ENCODE data around the gene ZNF75A. TPM values are rescaled to one million over a fixed set of nuclear protein-coding genes. Genes with fewer than 3 reads are reported as not detected.

The ZNF75A gene
- total and polyA plus RNA-seq, 2 of the 4 experiments (the other 2 are of a cell fraction), result 14.6 to 15.4 TPM

- Histone ChIP-seq H3K14ac (replicated peaks; ENCODE audit: low read depth, low read length) (peak overlapping the region; percentile 96), H3K18ac (ENCODE audit: low read depth, low read length) (peak overlapping the region; percentile 32; the same call in 1 of the 2 replicates), H2AK5ac (ENCODE audit: low read depth, low read length) (peak overlapping the region; percentile 87), H3K9ac (ENCODE audit: low read depth, low read length) (peak overlapping the region; percentile 95), H3K4me1 (ENCODE audit: control insufficient read depth, insufficient read depth, low read length) (peaks cover 6% of the 10 kb centered on the region; the same call in 1 of the 2 replicates), H2AK9ac (replicated peaks; ENCODE audit: low read depth, low read length, poor library complexity) (peak overlapping the region; percentile 55), H2AFZ (replicated peaks; ENCODE audit: low read length, poor library complexity) (peak overlapping the region; percentile 89), H3K56ac (ENCODE audit: extremely low read depth, insufficient read depth, low read length) (peak overlapping the region; percentile 70), H4K20me1 (ENCODE audit: insufficient read depth, low read length) (peaks cover 19% of the 10 kb centered on the region), H4K5ac (ENCODE audit: low read depth, low read length) (peak overlapping the region; percentile 69), H3K4me3 (ENCODE audit: insufficient read depth, low read depth, low read length) (peak overlapping the region; percentile 79), H3K4ac (ENCODE audit: low read depth, low read length) (peak overlapping the region; percentile 90), H3K27me3 (ENCODE audit: control insufficient read depth, insufficient read depth, low read length) (no peaks in the 10 kb centered on the region; the same call in 1 of the 2 replicates), H4K8ac (ENCODE audit: low read depth in 2 of 2, low read length in 2 of 2) (peak overlapping the region; percentile 88 to 93), H2BK5ac (ENCODE audit: low read depth, low read length, poor library complexity, severe bottlenecking) (peak overlapping the region; percentile 7), H3K23ac (ENCODE audit: low read depth, low read length) (peak overlapping the region; percentile 96), H3K9me3 (ENCODE audit: control insufficient read depth, insufficient read depth, low read length) (peaks cover 7% of the 10 kb centered on the region; the same call in 1 of the 2 replicates), H3K27ac (ENCODE audit: insufficient read depth, low read length) (peak overlapping the region; percentile 69), H2BK20ac (ENCODE audit: low read depth, low read length) (no peak overlapping the region), H2BK15ac (ENCODE audit: low read depth, low read length) (no peak overlapping the region), H2BK120ac (ENCODE audit: low read depth, low read length) (peak overlapping the region; percentile 16; the same call in 1 of the 2 replicates), H4K91ac (ENCODE audit: insufficient read depth, low read depth, low read length) (0 out of 2 replicates have a peak overlapping the region, but pooled peaks have one; percentile 16), H3K79me1 (ENCODE audit: low read depth in 1 of 2, low read length in 2 of 2) (peaks cover 8 to 43% of the 10 kb centered on the region in 2 experiments), H3K36me3 (ENCODE audit: control insufficient read depth, insufficient read depth, low read length) (peaks cover 12% of the 10 kb centered on the region), H3K4me2 (ENCODE audit: low read depth, low read length) (peak overlapping the region; percentile 92), H3K9me1 (ENCODE audit: insufficient read depth, low read length) (no peaks in the 10 kb centered on the region)
- peak; percentile 62 for ATAC-seq (ENCODE audit: low read depth)
- CTCF ChIA-PET, result interaction anchor here (1.0 kb wide), 1 partner anchor 15 kb away, joined by 3 read pairs; no protein-coding TSS in a partner anchor
- DNase-seq, result peak; percentile 69
- 0% methylated on average over 4 of the region's 29 CpGs; no CpG with 5 or more reads in 1 of the 2 experiments for WGBS, 2 experiments (ENCODE audit: extremely low coverage in 2 of 2, insufficient read length in 1 of 2)
- intact Hi-C loops (cut with micrococcal nuclease), result loop anchor here (2.0 to 10.0 kb wide), 3 partner anchors 17 to 223 kb away; partner anchors contain the start of genes CLUAP1 and ZNF200
- POLR2A ChIA-PET (ENCODE audit: unreplicated experiment), result no interaction called here
- BruUV-seq (replicated peaks), result no TSS peak
- dilution Hi-C loops (cut with HindIII; ENCODE audit: low sequenced_read_pairs, unreplicated experiment), result no loop called here
- in situ Hi-C loops (cut with MboI; ENCODE audit: low sequenced_read_pairs), result no loop called here
- TF ChIP-seq CHD1 (IDR thresholded peaks at IDR 0.05; ENCODE audit: low read depth, low read length) (no peak), RCOR1 (IDR thresholded peaks at IDR 0.05; ENCODE audit: insufficient replicate concordance, low read length) (no peak), RFX5 (IDR thresholded peaks at IDR 0.05; ENCODE audit: low read depth, low read length) (no peak), FOS (IDR thresholded peaks at IDR 0.05; ENCODE audit: low read depth, low read length) (no peak), BHLHE40 (IDR thresholded peaks at IDR 0.05; ENCODE audit: low read depth, low read length) (no peak), CTCF (conservative IDR thresholded peaks at IDR 0.05; ENCODE audit: low read depth, low read length) (no peak), ELK1 (IDR thresholded peaks at IDR 0.05; ENCODE audit: borderline replicate concordance, low read depth, low read length) (no peak), MAZ (IDR thresholded peaks at IDR 0.05; ENCODE audit: borderline replicate concordance, low read depth, low read length) (no peak), MAFK (IDR thresholded peaks at IDR 0.05; ENCODE audit: low read depth, low read length) (no peak), RAD21 (IDR thresholded peaks at IDR 0.05; ENCODE audit: low read length) (no peak), NFE2L2 (IDR thresholded peaks at IDR 0.05; ENCODE audit: low read depth, low read length) (no peak), SMC3 (IDR thresholded peaks at IDR 0.05; ENCODE audit: low read depth, low read length) (no peak), POLR2A (IDR thresholded peaks at IDR 0.05; ENCODE audit: low read depth, low read length) (no peak), USF2 (IDR thresholded peaks at IDR 0.05; ENCODE audit: low read depth, low read length) (no peak), MXI1 (IDR thresholded peaks at IDR 0.05; ENCODE audit: borderline replicate concordance, low read depth, low read length) (no peak)
Observed at GRCh38 chr16:3282103-3282729, 23.1 kb upstream of the ZNF75A start.

All from IMR-90 (cell line).